ENCODE results near the gene RTP1.

The RTP1 gene

DNA sequence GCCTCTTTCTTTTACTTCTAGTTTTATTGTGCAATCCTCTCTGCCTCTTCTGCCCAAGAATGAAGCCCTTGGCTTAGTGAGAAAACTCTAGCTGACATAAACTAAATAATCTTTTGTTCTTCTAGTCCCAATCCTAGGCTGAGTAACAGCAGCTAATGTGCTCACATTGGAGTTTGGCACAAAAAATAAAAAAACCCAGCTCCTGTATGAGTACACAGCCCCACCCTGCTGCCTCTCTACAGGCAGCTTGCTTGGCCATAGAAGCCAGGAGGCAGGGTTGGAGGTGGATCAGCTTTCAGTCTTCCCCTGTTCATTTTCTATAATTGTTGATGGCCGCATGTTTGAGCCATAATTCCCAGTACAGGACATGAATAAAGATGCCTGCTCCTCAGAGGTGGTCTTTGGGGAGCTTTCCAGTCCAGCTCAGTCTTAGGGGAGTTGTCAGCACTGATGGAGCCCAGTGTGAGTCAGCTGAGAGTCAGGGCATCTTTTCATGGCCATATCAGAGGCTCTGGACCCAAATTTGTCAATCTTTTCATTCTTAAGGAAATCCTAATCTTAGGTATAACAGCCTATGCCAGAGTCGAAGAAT lies 46.7 kb downstream of the RTP1 start:
- peak; percentile 18 for DNase-seq

DNA sequence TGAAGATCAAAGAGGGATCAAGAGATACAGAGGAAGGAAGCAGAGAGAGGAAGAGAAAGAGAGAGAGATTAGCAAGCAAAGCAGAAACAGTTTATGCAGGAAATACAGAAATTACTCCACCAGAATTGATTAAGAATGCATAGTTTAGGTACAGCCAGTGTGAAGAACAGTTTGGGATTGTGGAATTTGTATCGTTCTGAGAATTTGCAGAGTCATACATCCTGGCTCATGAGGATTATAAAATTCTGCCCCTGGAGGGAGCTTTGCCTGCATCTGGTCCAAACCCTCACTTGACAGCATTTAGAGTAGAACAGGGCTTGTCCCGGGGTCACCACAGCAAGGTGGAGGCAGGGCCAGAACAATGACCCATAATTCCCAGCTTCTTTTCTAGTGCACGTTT lies 50.1 kb downstream of the RTP1 start:
- peak; percentile 58 for DNase-seq

Data from MV-4-11 (cell line).